C4-2B (cell line): Measurements from ENCODE around the gene CCDC57.

Source experiments
- CTCF ChIP-seq: fragments of 450-650 bp; conservative IDR thresholded peaks from 2 replicates; pipeline ENCODE4 v1.5.1; 2017; ENCODE audit warnings: mild to moderate bottlenecking
- ZFX ChIP-seq: fragments of 450-650 bp; IDR thresholded peaks from 2 replicates; pipeline ENCODE4 v1.6.1; 2017

- TF ChIP-seq CTCF (no peak), ZFX (no peak)
Observed at GRCh38 chr17:82177761-82178498, 34.7 kb downstream of the CCDC57 start.
